HG02852 (cell line): Measurements from ENCODE around the gene EPS15.
"Not testable (repeated sequence)": the region's sequence is repeated elsewhere in the genome, so short reads cannot be mapped to it uniquely, and the experiment has no call there.

Experiments
- ATAC-seq: cut with Tn5 transposase; IDR thresholded peaks from one replicate; pipeline ENCODE4 v1.9.1; 2021; ENCODE audit warnings: mild to moderate bottlenecking, moderate library complexity; ENCODE audit not compliant: unreplicated experiment

The EPS15 gene

DNA sequence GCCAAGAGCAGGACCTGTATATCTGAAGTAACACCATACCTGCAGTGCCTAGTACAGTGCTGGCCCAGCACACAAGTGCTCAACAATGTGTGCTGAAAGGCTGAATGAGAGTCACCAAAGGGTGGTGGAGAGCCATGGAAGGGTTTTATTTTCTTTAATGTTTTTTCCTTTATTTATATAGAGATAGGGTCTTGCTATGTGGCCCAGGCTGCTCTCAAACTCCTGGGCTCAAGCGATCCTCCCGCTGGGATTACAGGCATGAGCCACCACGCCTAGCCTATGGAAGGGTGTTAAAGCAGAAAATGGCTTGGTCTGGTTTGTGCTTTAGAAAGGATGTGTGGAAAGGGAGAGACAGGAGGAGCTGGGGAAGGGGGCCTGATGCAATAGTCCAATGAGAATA, 175.4 kb downstream of the EPS15 start:
- no peak for ATAC-seq

DNA sequence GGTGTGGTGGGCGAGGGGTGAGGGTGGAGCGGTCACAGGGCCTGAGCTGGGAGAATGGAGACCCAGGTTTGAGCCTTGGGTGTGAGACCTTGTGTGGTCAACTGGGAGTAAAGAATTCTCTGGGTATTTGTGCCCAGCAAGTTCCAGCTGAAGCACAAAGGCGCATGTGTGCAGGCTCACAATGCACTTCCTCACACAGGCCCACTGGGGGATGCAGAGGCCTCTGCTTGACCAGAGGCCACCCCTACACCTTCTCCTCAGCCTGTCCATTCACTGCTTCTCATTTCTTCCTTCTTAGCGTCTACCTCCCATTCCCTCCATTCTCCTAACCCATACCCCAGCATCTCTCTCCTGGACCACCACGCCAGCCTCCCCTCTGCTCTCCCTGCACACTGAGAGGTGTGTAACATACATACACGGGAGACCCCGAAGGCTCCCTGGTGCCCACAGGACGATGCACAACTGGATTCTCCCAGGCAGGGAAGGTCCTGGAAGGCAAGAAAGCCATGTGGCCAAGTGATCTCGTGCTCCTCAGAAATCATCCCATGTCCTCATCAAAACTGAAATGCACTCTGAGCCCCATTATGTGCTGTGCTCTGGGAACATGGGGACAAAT, 176.4 kb downstream of the EPS15 start:
- ATAC-seq = no peak

DNA sequence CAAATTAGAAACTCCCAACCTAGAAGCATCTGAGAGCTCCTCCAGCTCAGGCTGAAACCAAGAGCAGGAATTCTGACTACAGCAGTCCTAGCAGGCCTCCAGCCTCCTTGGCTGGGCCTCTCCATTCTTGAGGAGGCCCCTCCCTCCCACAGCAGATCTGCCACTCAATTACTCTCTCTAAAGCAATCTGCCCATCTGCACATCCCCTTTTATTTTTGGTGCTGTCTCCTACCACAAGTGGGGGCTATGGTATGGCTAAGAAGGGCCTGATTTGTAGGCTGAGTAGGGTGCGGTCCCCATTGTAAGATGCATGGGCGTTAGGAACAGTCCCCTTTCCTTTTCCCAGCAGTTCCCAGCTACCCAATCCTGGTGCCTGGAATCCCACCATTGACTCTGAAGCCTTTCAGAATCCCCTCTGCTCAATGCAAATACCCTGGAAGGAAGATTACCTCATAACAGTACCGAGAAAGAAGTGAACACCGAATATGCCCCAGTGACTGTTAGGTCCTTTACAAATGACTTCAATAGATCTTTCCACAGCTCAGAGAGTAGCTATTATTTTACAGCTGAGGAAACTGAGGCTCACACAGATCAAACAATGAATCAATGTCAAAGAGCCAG, 177.1 kb downstream of the EPS15 start:
- peak; percentile 62 for ATAC-seq

DNA sequence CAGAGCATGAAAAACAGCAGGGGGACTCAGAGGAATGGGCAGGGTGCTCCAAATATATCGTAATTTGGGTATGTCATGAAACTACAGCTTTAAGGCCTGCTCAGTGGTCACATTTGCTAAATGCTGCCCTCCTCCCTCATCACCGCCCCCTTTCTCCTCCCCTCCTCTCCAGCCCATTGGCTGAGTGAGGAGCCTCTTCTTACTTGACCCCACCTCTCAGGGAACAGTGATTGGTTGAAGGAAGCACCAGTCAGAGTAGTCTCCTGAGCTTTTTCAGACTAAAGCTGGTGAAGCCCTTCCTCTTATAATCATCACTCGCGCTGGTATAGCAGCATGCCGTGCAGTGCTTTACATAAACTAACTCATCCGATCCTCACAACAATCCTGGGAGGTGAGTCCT, 178.7 kb downstream of the EPS15 start:
- ATAC-seq = no peak

DNA sequence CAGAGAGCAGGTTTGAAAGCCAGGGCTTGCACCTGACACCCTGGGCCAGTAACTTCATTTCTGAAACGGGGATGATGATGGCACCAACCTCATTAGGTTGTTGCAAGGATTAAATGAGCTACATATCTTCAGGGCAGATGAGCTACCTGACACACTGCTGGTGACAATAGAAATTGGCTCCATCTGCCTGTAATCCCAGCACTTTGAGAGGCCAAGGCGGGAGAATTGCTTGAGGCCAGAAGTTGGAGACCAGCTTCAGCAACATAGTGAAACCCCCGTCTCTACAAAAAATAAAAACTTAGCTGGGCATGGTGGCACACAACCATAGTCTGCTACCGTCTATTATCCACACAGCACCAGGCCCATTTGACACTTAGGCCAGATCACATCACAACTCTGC, 182.4 kb downstream of the EPS15 start:
- no peak for ATAC-seq

DNA sequence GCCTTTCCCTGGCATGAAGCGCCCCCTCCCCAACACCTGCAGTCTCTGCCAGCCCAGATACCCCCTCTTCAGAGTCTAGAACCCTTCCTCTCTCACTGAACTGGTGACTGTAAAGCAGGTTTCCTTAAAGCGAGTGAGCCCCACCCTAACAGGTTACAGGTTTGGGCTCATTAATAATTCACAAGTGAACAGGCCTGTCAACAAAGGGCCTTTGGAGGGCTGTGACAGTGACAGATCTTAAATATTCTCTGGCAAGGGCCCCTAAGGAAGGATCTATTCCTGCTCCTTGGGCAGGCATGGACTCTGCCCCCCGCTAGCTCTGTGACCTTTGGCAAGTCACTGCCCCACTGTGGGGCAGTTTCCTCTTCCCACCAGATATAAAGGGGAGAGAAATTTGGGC, 183.1 kb downstream of the EPS15 start:
- ATAC-seq = no peak

DNA sequence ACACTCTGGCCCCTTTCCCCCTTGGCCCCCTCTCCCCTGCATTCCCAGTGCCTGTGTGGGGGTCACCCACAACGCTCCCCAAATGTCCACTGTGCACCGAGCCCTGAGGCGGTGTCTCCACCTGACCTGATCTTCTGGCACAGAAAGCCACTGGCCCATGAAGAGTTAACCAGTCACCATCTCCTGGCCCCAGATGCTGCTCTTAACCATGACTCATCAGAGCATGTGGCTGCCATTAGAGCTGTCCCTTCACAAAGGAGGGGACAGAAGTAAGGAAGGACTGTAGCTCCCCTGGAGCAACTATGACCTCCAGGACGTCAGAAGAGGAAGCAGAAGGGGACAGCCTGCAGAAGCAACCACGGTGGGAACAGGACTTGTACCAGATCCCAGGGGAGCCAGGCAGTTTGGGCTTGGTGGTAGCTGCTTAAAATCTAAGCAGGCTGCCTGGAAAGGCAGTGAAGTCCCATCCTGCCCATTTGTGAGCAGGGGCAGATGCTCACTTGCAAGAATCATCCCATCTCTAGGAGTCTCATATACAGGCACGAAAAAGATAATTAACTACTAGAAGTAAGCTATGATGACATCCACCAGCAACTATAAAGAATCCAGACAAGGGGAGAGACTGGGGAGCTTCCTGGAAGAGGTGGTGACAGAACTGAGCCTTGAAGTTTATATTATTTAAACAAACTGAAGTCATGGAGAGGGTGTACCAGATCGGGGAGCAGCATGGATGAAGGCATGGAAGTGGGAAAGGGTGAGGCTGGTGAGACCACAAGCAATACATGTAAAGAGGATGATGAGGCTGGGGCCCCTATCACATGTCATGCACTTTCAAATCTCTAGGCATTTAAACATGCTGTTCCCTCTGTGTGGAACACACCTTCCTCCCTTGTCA, 187.6 kb downstream of the EPS15 start:
- ATAC-seq = peak; percentile 54

DNA sequence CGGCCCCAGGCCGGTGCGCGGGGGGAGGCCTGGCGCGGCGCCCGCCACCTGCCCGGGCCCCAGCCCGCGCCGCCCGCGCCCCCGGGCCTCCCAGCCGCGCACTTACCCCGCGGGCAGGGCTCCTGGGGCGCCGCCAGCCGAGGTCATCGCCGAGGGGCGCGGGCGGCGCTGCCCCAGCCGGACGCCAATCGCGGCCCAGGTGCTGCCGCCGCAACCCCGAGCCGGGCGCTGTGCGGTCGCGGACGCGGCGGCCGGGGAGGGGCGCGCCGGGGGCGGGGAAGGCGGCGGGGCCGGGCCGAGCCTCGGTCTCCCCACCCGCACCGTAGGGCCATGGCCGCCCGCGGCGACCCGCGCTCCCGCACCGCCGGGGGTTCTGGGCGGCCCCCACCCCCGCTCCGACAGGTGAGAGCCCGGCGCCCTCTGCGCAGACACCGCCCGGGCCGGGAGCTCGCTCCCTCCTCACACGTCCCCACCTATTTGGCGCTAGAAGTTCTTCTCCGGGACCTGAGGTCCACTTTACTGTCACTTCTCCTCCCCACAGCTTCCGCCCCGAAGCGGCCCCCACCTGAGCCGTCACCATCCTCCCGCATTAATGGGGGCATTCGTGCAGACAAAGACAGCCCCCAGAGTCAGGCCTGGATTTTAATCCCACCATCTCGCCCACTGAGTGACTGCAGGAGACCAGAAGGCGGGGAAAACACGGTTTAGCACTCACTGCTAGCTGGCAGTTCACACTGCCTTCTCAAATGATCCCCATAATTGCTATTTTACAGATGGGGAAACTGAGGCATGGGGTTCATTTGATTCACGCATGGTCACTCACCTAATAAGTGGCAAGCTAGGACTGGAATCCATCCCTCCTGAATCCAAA, 188.5 kb downstream of the EPS15 start, which contains the start of gene TTC39A:
TTC39A (minus strand) TSS at position 232 of the 871 bp plus-strand sequence; CDS start at position 147, 85 bp downstream.
- no peak for ATAC-seq

DNA sequence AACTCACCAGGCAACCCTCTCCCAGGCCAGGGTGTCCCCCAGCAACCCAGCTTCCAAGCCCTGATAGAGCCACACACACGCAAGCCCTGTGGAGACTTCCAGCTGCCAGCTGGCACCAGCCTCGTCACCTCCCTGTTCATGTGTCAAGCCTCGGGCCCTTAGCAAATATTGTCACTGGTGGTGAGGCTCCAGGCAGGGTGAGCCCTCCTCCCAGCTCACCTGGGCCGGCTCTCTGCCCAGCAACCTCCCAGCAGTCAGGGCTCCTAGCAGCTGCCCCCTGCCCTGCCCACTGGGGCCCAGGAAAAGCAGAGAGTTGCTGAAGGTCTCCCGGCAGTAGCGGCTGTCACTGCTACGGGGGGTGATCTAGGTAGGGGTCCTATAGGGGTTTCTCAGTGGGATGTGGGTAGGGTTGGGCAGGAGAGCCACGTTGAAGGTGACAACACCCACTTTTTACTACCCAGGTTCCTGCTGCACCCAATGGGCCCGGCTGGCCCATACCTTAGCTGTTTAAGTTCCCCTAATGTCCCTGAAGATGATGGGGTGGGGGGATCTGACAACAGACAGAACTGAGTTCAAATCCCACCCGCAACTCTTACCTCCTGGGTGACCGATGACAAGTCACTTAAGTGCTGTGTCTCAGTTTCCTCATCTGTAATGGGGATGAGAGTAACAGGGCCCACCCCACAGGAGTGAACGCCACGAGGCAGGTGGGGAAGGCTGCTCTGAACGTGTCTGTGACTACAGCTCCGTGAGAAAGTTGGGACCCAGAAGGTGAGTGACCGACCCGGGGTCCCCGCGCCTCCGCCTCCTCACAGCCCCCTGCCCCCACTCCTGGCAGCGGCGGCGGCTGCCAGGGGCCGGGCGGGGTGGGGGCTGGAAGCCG, 189.4 kb downstream of the EPS15 start:
- ATAC-seq = no peak

DNA sequence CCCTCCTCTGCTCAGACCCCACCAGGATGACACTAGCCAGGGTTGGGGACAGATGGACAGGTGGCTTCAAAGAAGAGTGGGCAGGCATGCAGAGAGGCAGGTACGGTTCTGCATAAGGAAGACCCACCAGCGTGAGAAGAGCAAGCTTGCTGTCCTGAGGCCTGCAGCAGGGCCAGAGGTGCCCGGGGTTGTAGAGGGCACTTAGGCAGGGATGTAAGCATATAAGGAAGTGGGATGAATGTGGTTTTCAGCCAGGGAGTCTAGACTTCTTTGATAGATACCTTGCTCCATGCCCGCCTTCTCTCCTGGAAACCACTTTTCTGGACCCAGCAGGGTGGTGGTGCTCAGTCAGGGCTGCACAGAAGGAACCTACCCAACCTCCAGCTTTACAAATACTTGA, 190.1 kb downstream of the EPS15 start:
- no peak for ATAC-seq

DNA sequence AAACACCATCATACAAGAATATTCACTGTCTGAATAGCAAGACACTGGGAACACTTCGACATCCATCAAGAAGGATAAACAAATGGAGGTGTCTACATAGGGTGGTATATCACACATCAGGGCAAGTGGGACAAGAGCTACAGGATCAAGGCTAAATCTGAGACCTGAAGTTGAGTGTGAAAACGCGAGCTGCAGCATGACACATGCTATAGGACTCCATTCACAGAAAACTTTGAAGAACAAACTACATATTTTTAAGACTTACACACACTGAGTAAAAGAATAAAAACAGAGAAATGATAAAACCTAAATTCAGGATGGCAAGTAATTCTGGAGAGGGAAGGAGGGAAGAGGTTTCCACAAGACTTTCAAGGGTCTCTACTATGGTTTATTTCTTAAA, 190.8 kb downstream of the EPS15 start:
- ATAC-seq = no peak

DNA sequence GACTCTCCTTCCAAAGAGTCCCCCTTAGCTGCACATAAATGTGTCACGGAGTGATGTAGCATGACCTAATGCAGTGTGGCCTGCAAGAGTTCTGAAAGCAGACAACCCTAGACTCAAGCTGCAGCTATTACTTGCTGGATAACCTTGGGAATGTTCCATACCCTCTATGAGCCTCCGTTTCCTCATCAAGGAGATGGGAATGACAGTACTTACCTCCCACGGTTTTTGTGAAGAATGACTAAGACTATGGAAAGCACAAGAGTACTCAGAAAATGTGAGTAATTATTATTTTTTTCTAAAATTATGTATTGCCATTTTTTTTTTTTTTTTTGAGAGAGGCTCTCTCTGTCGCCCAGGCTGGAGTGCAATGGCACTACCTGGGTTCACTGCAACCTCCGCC, 191.7 kb downstream of the EPS15 start:
- ATAC-seq = no peak

DNA sequence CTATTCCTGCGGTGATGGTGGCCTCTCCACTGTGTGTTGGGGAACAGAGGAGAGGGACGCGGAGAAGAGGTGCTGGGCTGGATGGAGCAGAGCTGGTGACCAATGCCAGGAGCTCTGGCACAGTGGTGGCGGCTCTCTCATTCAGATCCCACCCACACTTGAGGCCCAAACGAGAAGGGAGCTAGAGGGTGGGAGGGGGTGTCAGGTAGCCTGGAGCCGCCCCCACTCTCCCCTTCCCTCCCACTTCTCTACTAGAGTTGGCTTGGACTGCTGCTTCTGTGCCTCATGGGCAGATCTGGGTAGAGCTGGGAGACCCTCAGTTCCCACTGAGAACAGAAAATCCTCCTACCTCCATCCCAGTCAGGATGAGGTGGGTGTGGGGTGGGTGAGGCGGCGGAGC, 192.2 kb downstream of the EPS15 start:
- ATAC-seq = no peak

DNA sequence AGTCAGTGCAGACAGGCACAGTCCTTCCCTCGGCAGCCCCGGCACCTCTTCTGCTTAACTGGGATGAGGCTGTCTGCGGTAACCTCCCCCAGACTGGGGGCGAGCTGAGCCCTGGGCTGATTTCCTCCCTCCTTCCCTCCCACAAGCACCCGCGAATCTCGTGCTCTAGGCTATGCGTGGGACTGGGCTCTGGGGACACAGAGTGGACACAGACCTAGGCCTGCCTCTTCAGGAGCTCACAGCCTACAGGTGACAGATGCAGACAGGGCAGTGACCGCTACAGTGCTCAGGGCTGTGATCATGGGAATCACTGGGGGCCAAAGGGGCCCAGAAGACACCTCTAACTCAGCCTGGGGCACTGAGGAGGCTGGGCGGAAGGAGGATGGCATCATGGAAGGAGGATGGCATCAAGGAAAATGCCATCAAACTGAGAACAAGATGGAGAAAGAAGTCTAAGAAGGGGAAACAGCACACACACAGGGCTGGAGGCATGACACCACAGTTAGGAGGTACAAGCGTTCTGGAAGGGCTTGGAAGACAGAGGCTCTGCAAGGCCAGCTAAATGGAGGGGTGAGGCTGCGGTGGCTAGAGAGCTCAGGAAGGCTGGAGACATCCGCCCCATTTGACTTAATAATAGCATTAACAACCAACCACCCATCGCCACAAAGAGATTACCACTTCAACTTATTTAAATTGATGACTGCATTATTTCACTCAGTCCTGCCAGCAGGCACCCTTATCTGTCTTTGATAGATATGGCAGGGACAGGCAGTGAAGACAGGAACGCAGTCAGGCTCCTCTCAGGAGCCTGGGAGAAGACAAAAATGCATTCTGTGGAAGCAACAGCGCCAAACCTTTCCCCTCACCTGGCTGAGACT, 192.9 kb downstream of the EPS15 start:
- no peak for ATAC-seq

DNA sequence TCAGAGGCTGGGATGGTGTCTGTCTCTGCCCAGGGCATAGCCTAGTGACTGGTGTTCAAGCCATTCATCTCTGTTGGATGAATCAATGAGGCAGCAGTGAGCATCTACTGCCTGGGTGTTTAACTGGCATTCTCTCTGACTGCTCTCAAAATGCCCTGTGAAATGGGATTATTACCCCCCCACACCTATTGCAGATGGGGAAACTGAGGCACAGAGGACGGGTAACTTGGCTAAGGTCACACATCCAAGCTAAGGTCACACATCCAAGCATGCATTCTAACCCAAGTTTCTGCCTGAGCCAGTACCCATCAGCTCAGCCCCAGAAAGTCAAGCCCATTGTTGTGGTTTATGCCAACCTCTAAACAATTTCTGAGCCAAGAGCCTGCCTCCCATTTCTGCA, 193.7 kb downstream of the EPS15 start:
- no peak for ATAC-seq

DNA sequence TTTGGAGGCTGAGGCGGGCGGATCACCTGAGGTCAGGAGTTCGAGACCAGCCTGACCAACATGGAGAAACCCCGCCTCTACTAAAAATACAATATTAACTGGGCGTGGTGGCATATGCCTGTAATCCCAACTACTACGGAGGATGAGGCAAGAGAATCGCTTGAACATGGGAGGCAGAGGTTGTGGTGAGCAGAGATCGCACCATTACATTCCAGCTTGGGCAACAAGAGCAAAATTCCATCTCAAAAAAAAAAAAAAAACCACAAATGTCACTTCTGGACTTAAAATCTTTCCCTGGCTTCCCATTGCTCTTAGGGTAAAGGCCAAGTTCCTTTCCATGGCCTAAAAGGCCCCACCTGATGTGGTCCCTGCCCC, 194.1 kb downstream of the EPS15 start:
- not testable (repeated sequence) for ATAC-seq

DNA sequence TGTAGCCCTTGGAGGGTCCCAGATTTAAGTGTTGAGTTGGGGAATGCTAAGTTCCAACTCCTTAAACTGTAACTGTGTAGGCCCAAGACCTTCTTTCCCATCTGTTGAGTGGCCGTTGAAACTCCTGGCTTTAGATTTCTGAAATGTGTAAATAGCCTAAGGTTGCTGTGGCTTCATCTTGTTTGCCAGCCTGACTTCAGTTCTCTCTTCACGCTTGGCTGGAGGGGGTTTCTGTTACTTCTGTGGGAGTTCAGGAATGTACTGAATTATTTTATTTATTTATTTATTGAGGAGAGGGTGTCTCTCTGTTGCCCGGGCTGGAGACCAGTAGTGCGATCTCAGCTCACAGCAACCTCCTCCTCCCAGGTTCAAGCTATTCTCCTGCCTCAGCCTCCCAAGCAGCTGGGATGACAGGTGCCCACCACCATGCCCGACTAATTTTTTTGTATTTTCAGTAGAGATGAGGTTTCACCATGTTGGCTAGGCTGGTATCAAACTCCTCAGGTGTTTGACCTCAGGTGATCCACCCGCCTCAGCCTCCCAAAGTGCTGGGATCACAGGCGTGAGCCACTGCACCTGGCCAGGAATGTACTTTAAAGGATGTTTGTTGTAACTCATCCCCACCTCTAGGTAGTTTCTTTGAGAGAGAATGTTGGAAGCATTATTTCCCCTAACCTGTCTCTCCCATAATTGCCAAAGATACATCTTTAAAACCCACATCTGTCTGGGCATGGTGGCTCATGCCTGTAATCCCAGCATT, 194.6 kb downstream of the EPS15 start:
- ATAC-seq = no peak

DNA sequence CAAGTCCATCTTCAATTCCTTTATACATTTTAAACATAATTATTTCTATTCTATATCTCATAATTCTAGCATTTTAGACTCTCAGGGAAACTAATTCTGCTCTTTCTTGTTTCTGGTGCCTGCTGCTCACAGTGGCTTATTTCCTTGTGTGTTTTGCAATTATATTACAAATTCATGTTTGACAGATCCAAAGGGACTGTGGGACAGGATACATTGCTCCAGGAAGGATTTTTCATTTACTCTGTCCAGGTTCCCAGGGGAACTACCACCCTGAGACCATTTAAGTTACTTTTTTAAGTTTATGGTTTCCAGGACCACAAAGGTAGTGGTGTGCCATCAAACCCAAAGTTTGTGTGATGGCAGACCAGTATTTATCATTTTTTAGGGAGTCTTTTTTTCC, 195.3 kb downstream of the EPS15 start:
- ATAC-seq = no peak
